ENCODE measurements around the gene RNF169. TPM values are rescaled to one million over a fixed set of nuclear protein-coding genes. Genes with fewer than 3 reads are reported as not detected.
"Not testable (repeated sequence)": the region's sequence is repeated elsewhere in the genome, so short reads cannot be mapped to it uniquely, and the experiment has no call there.

RNF169 gene
- total RNA-seq, 2 experiments from 2014 or later = 15.2 to 16.6 TPM

DNA sequence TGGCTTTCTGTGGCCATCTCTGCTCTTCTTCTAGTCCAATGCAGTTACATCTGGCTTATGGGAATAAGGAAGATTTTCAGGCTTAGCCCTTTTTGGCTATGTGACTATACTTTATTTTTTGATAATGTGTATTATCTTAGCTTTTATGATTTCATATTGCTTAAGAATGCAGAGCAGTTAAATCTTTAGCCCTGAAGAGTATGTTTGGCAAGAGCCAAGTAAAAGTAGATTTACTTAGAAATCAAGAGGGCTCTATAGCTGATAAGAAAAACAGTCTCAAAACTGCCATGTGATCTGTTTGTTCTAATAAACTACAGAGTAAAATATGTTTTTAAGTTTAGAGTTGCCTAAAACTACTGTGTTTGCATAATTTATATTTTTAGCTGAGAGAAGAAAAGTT is 61.2 kb downstream of the RNF169 start:
- peaks cover 7% of the 10 kb centered on the region for H3K4me1 Mint-ChIP-seq (ENCODE audit: low read depth)

DNA sequence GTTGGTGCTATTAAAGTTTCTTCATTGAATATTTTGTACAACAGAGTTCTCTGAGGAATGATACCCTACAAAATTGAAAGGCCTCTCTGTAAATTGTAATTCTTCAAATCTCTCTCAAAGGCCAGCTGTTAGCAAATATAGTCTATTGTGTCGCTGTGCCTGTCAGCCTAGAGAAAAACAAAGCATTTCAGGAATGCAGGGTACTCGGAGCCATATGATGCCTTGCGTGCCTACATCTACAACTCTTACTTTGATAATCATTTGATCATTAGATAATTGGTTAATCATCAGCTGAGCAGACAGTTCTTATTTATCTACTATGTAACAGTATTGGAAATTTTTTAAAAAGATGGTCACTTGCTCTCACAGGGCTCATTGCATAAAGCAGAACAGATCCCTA is 67.3 kb downstream of the RNF169 start:
- Mint-ChIP-seq H3K9me3 (ENCODE audit: insufficient read depth) (no peaks in the 10 kb centered on the region), H3K4me1 (ENCODE audit: low read depth) (peaks cover 20% of the 10 kb centered on the region), H3K27me3 (ENCODE audit: low read depth) (no peaks in the 10 kb centered on the region), H3K27ac (no peak overlapping the region), H3K36me3 (ENCODE audit: low read depth) (peaks cover 53% of the 10 kb centered on the region), H3K4me3 (no peak overlapping the region)
- ChIA-PET CTCF (no interaction called here), POLR2A (no interaction called here)
- DNase-seq = no peak
- no peak for ATAC-seq

More for the DNA sequence above, 61.2 kb downstream of the RNF169 start:
- peaks cover 31% of the 10 kb centered on the region for H3K36me3 Mint-ChIP-seq (ENCODE audit: low read depth)
- ChIA-PET CTCF (no interaction called here), POLR2A (no interaction called here)
- H3K27me3 Mint-ChIP-seq (ENCODE audit: low read depth) = no peaks in the 10 kb centered on the region
- H3K9me3 Mint-ChIP-seq (ENCODE audit: insufficient read depth) = no peaks in the 10 kb centered on the region
- ATAC-seq = no peak
- H3K4me3 Mint-ChIP-seq = no peak overlapping the region
- no peak overlapping the region for H3K27ac Mint-ChIP-seq
- no peak for DNase-seq

DNA sequence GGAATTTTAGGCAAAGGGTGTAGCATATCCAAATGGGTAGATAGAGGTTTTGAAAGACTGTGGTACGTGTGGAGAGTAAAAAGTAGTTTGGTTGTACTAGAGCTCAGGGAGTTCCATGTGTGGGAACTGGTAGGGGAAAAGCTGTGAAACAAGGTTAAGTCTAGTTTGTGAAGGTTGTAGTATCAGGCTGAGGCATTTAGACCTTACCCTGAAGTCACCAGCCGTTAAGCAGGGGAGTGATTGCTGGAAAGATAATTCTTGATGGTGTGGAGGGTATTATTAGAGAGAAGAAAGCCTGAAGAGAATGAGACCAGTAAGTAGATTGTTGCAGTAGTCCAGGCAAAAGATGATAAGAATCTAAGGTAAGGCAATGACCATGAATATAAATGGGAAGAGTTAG is 68.0 kb downstream of the RNF169 start:
- Mint-ChIP-seq H3K27me3 (ENCODE audit: low read depth) (no peaks in the 10 kb centered on the region), H3K4me1 (ENCODE audit: low read depth) (peaks cover 21% of the 10 kb centered on the region), H3K27ac (no peak overlapping the region), H3K36me3 (ENCODE audit: low read depth) (peaks cover 55% of the 10 kb centered on the region), H3K4me3 (no peak overlapping the region), H3K9me3 (ENCODE audit: insufficient read depth) (no peaks in the 10 kb centered on the region)
- no peak for DNase-seq
- no peak for ATAC-seq
- ChIA-PET CTCF (interaction anchor here (1.7 kb wide), 1 partner anchor 324 kb away, joined by 3 read pairs; no protein-coding TSS in a partner anchor), POLR2A (no interaction called here)

DNA sequence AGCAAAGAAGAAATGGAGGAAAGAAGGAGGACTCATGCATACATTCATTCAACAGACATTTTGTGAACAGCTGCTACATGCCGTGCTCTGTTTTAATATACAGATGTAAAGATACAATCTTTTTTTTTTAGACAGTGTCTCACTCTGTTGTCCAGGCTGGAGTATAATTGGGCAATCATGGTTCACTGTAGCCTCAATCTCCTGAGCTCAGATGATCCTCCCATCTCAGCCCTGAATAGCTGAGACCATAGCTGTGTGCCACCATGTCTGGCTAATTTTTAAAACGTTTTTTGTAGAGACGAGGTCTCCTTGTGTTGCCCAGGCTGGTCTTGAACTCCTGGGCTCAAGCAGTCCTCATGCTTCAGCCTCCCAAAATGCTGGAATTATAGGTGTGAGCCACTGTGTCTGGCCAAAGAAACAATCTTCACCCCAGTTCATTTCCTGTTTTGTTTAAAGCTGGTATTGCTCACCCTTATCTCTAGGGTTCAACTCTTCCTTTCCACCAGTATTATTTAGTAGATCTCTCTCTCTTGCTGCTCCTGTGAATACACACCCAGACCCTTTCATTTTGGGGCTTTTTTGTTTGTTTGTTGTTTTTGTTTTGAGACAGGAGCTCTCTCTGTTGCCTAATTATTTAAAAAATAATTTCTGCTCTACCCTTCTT is 69.8 kb downstream of the RNF169 start:
- Mint-ChIP-seq H3K27ac (peak overlapping the region; percentile 64), H3K9me3 (ENCODE audit: insufficient read depth) (peaks cover under 1% of the 10 kb centered on the region), H3K4me3 (no peak overlapping the region), H3K27me3 (ENCODE audit: low read depth) (no peaks in the 10 kb centered on the region), H3K4me1 (ENCODE audit: low read depth) (peaks cover 21% of the 10 kb centered on the region), H3K36me3 (ENCODE audit: low read depth) (peaks cover 60% of the 10 kb centered on the region)
- no peak for ATAC-seq
- CTCF ChIA-PET = interaction anchor here (1.7 to 1.8 kb wide), 2 partner anchors 322 to 387 kb away, joined by 3 to 4 read pairs; no protein-coding TSS in a partner anchor
- POLR2A ChIA-PET = no interaction called here
- no peak for DNase-seq

DNA sequence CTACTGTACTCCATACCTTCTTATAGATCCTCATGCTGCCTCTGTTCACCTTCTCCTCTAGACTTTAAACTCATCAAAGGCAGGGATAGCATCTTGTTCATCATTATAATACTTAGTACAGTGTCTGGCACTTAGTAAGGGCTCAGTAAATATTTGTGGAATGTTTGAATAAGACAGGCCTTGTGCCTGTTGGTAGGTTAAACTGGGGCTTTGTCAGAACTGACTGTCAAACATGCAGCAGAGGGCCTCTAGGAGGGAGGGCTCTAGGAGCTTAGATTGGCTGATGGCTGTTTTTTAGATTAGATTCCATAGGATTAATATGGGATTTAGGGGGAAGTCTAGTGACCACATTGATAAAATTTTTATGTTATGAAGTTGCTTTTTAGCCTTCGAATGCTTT is 70.8 kb downstream of the RNF169 start:
- Mint-ChIP-seq H3K36me3 (ENCODE audit: low read depth) (peaks cover 70% of the 10 kb centered on the region), H3K9me3 (ENCODE audit: insufficient read depth) (peaks cover 10% of the 10 kb centered on the region), H3K4me1 (ENCODE audit: low read depth) (peaks cover 21% of the 10 kb centered on the region), H3K27ac (no peak overlapping the region), H3K27me3 (ENCODE audit: low read depth) (no peaks in the 10 kb centered on the region), H3K4me3 (no peak overlapping the region)
- ChIA-PET POLR2A (no interaction called here), CTCF (interaction anchor here (1.2 to 1.8 kb wide), 2 partner anchors 21 to 386 kb away, joined by 3 to 4 read pairs; no protein-coding TSS in a partner anchor)
- ATAC-seq (no peak), DNase-seq (no peak)

DNA sequence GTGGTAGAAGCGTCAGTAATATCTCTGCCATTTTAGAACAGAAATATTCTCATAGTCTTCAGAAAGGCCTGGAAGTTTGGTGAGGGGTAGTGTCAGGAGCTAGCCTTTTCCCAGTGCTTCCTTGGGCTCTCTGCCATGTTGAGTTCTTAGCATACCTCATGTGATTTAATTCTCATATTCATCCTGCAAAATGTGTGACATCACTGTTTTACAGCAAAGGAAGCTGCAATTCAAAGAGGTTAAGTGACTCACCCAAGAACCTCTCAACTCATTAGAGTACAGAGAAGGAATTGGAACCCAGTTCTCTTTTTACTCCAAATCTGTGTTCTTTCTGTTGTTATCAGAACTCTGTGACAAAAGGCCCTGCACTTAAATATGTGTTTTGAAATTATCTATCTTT is 72.1 kb downstream of the RNF169 start:
- POLR2A ChIA-PET = no interaction called here
- no peak overlapping the region for H3K4me3 Mint-ChIP-seq
- ATAC-seq (no peak), DNase-seq (no peak)
- no peak overlapping the region for H3K27ac Mint-ChIP-seq
- CTCF ChIA-PET = interaction anchor here (1.2 kb wide), 1 partner anchor 19 kb away, joined by 3 read pairs; no protein-coding TSS in a partner anchor
- H3K9me3 Mint-ChIP-seq (ENCODE audit: insufficient read depth) = peaks cover 24% of the 10 kb centered on the region
- H3K4me1 Mint-ChIP-seq (ENCODE audit: low read depth) = peaks cover 21% of the 10 kb centered on the region
- H3K36me3 Mint-ChIP-seq (ENCODE audit: low read depth) = peaks cover 80% of the 10 kb centered on the region
- H3K27me3 Mint-ChIP-seq (ENCODE audit: low read depth) = no peaks in the 10 kb centered on the region

DNA sequence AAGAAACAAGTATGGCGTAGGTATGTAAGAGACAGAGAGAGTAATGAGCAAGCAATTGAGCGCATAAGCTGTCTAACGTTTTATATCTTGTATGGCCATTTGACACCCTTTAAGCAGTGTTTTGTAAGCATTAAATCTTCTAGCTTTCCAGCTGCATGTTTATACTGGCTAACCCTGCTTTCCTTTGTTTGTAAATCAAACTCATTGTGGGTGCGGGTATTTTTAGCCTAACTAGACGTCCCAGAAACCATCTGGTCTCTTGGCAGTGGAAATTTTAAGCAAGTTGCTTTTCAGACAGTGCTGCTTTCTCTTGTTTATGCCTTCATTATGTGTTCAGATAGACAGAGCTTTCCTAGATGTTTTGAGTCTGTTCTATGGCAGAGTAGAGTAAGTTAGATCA is 73.5 kb downstream of the RNF169 start:
- Mint-ChIP-seq H3K36me3 (ENCODE audit: low read depth) (peaks cover 89% of the 10 kb centered on the region), H3K9me3 (ENCODE audit: insufficient read depth) (peaks cover 36% of the 10 kb centered on the region), H3K27me3 (ENCODE audit: low read depth) (no peaks in the 10 kb centered on the region), H3K4me1 (ENCODE audit: low read depth) (peaks cover 21% of the 10 kb centered on the region), H3K27ac (no peak overlapping the region), H3K4me3 (no peak overlapping the region)
- ATAC-seq = no peak
- POLR2A ChIA-PET = no interaction called here
- DNase-seq = no peak
- CTCF ChIA-PET = interaction anchor here (0.7 kb wide), 1 partner anchor 344 kb away, joined by 3 read pairs; no protein-coding TSS in a partner anchor

DNA sequence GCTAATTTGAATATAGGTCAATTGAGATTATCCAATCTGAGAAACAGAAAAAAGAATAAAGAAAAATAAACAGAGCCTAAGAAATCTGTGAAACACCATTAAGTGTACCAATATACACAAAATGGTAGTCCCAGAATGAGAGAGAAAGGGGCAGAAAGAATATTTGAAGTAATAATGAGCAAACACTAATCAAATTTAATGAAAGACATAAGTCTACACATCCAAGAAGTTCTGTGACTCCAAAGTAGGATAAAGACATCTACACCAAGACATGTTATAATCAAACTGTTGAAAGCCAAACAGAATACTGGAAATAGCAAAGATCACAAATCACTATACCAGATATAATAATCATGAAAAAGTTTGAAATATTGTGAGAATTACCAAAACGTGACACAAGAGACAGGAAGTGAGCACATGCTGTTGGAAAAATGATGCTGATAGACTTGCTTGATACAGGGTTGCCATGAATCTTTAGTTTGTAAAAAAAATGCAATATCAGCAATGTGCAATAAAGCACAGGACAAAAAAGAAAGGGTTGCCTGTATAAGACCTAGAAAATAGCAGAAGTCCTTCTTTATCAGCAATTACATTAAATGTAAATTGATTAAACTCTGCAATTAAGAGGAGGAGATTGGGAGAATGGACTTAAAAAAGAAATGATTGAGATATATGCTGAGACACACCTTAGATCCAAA is 75.8 kb downstream of the RNF169 start:
- ATAC-seq = no peak
- ChIA-PET POLR2A (interaction anchor here (0.7 kb wide), 1 partner anchor 152 kb away, joined by 4 read pairs; no protein-coding TSS in a partner anchor), CTCF (interaction anchor here (1.5 kb wide), 1 partner anchor 11 kb away, joined by 3 read pairs; no protein-coding TSS in a partner anchor)
- Mint-ChIP-seq H3K4me1 (ENCODE audit: low read depth) (peaks cover 4% of the 10 kb centered on the region), H3K27me3 (ENCODE audit: low read depth) (no peaks in the 10 kb centered on the region), H3K36me3 (ENCODE audit: low read depth) (peaks cover 88% of the 10 kb centered on the region), H3K4me3 (no peak overlapping the region), H3K27ac (no peak overlapping the region), H3K9me3 (ENCODE audit: insufficient read depth) (peaks cover 48% of the 10 kb centered on the region)
- DNase-seq = no peak

DNA sequence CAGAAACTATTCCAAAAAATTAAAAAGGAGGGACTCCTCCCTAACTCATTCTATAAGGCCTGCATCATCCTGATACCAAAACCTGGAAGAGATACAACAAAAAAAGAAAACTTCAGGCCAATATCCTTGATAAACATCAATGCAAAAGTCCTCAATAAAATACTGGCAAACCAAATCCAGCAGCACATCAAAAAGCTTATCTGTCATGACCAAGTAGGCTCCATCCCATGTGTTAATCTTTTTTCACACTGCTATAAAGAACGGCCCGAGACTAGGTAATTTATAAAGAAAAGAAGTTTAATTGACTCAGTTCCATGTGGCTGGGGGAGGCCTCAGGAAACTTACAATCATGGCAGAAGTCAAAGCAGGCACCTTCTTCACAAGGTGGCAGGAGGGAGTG is 76.9 kb downstream of the RNF169 start:
- H3K27me3 Mint-ChIP-seq (ENCODE audit: low read depth); ATAC-seq; H3K4me1 Mint-ChIP-seq (ENCODE audit: low read depth); POLR2A ChIA-PET; CTCF ChIA-PET; DNase-seq; H3K27ac Mint-ChIP-seq; H3K4me3 Mint-ChIP-seq: not testable (repeated sequence)
- peaks cover 52% of the 10 kb centered on the region for H3K9me3 Mint-ChIP-seq (ENCODE audit: insufficient read depth)
- H3K36me3 Mint-ChIP-seq (ENCODE audit: low read depth) = peaks cover 86% of the 10 kb centered on the region

DNA sequence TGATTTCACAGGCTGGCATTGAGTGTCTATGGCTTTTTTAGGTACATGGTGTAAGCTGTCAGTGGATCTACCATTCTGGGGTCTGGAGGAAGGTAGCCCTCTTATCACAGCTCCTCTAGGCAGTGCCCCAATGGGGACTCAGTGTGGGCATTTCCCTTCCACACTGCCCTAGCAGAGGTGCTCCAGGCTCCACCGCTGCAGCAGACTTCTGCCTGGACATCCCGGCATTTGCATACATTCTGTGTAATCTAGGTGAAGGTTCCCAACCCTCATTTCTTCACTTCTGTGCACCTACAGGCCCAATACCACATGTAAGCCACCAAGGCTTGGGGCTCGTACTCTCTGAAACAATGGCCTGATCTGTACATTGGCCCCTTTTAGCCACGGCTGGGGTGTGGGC is 78.3 kb downstream of the RNF169 start:
- no peaks in the 10 kb centered on the region for H3K4me1 Mint-ChIP-seq (ENCODE audit: low read depth)
- ChIA-PET CTCF (no interaction called here), POLR2A (no interaction called here)
- H3K4me3 Mint-ChIP-seq = no peak overlapping the region
- ATAC-seq = no peak
- no peak for DNase-seq
- peaks cover 52% of the 10 kb centered on the region for H3K9me3 Mint-ChIP-seq (ENCODE audit: insufficient read depth)
- no peaks in the 10 kb centered on the region for H3K27me3 Mint-ChIP-seq (ENCODE audit: low read depth)
- peaks cover 87% of the 10 kb centered on the region for H3K36me3 Mint-ChIP-seq (ENCODE audit: low read depth)
- H3K27ac Mint-ChIP-seq = no peak overlapping the region

DNA sequence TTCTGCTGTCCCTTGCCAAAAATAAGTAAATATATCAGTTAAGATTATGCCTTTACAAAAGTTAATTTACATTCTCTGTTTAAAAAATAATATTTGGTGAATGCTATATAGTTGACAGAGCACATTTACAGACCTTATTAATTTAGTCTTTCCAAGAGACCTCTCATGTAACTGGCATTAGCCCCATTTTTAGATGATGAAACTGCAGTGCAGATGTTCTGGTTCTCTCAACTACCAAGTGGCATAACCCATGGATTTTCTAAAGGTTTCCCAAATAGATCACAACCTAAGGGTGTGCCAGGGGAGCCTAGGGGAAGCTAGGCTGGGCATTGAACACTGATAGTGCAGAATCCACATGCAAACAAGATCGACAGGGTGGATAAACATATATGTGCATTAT is 88.5 kb downstream of the RNF169 start:
- peaks cover 4% of the 10 kb centered on the region for H3K4me1 Mint-ChIP-seq (ENCODE audit: low read depth)
- no peak overlapping the region for H3K27ac Mint-ChIP-seq
- no peak overlapping the region for H3K4me3 Mint-ChIP-seq
- H3K36me3 Mint-ChIP-seq (ENCODE audit: low read depth) = peaks cover 58% of the 10 kb centered on the region
- ATAC-seq = no peak
- no peak for DNase-seq
- CTCF ChIA-PET = interaction anchor here (1.2 kb wide), 1 partner anchor 98 kb away, joined by 3 read pairs; no protein-coding TSS in a partner anchor
- POLR2A ChIA-PET = no interaction called here
- no peaks in the 10 kb centered on the region for H3K9me3 Mint-ChIP-seq (ENCODE audit: insufficient read depth)
- no peaks in the 10 kb centered on the region for H3K27me3 Mint-ChIP-seq (ENCODE audit: low read depth)

DNA sequence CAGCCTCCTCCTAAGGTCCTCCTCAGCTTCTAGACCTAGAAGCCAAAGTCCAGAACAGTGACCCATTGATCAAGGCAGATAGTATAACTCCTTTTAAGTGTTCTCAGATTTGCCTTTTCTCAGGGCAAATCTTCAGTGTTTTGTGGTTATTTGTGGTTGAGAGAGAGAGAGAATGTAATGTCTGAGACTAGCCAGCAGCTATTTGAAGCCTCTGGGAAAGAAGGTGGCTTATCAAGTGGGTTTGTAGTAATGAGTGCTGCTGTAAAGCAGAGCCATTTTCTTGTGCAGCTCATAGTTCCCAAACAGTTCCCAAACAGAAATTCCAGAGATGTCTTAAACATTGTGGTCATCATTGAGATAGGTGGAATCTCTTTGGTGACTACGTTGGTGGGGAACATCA is 89.5 kb downstream of the RNF169 start:
- H3K4me3 Mint-ChIP-seq = no peak overlapping the region
- H3K4me1 Mint-ChIP-seq (ENCODE audit: low read depth) = peaks cover 4% of the 10 kb centered on the region
- H3K36me3 Mint-ChIP-seq (ENCODE audit: low read depth) = peaks cover 63% of the 10 kb centered on the region
- CTCF ChIA-PET = interaction anchor here (1.2 kb wide), 1 partner anchor 99 kb away, joined by 3 read pairs; no protein-coding TSS in a partner anchor
- no peaks in the 10 kb centered on the region for H3K27me3 Mint-ChIP-seq (ENCODE audit: low read depth)
- peak overlapping the region; percentile 10 for H3K27ac Mint-ChIP-seq
- POLR2A ChIA-PET = no interaction called here
- DNase-seq = no peak
- ATAC-seq = no peak
- no peaks in the 10 kb centered on the region for H3K9me3 Mint-ChIP-seq (ENCODE audit: insufficient read depth)

All from activated CD8-positive, alpha-beta T cell treated with anti-CD3 and anti-CD28 coated beads, Interleukin-2, amount 10 ng/mL, durations not matched to agents 7 days and 5 days (primary cell).